Measurements from ENCODE around the gene NXPH3. TPM values are rescaled to one million over a fixed set of nuclear protein-coding genes. Genes with fewer than 3 reads are reported as not detected.

The NXPH3 gene
- 0.76 and 1.4 TPM in 2 replicates for total RNA-seq (2014; rRNA removed; shearing (Covaris generic))
- polyA plus RNA-seq (2016; fragmentation: Nextera tagmentation; extraction: Ambion mirVana): 0.30 TPM in 2 replicates

- H3K27me3 ChIP-seq (replicated peaks; ENCODE audit: insufficient read depth): 0 out of 2 replicates have a peak, but pooled peaks cover 3% of the 10 kb centered on the region
- H3K4me2 ChIP-seq (ENCODE audit: unreplicated experiment): peak within 1 kb of the TSS; percentile 82
- peak within 1 kb of the TSS; percentile 56 for H3K9ac ChIP-seq
- H3K79me2 ChIP-seq (ENCODE audit: insufficient read depth): no peaks in the 10 kb centered on the region
- no peaks in the 10 kb centered on the region for H3K4me1 ChIP-seq (ENCODE audit: insufficient read depth)
- H3K36me3 ChIP-seq (ENCODE audit: low read depth): no peaks in the 10 kb centered on the region
- H3F3A ChIP-seq (ENCODE audit: insufficient read depth): no peaks in the 10 kb centered on the region
- H3K27ac ChIP-seq: no peak within 1 kb of the TSS
- H3K4me3 ChIP-seq: peak within 1 kb of the TSS; percentile 73
- 1 to 20% methylated on average over 1 to 31 of the region's 55 CpGs for WGBS, 2 experiments (ENCODE audit: low coverage in 1 of 2, low lambda C conversion rate in 2 of 2, missing lambda C conversion rate in 2 of 2)
- TF ChIP-seq EZH2phosphoT487 (IDR thresholded peaks at IDR 0.05; ENCODE audit: insufficient read depth, low read depth) (no peak), EZH2 (IDR thresholded peaks at IDR 0.05; ENCODE audit: insufficient read depth, poor library complexity, severe bottlenecking) (no peak)
- in situ Hi-C loops (cut with MboI): no loop called here
- H3K9me3 ChIP-seq (ENCODE audit: low read depth): no peaks in the 10 kb centered on the region
- DNase-seq: peak; percentile 77
- H4K20me1 ChIP-seq (ENCODE audit: insufficient read depth): no peaks in the 10 kb centered on the region
- peak within 1 kb of the TSS; percentile 82 for H2AFZ ChIP-seq
- no peaks in the 10 kb centered on the region for H3K9me2 ChIP-seq (ENCODE audit: insufficient read depth)
Observed at GRCh38 chr17:49575679-49576087, at the start of gene NXPH3. Gene NXPH3, plus strand, starts transcription at chr17:49575871. Its CDS starts 349 bp downstream, at chr17:49576220.

- peaks cover 29% of the 10 kb centered on the region; the same call in 1 of the 2 replicates for H3K27me3 ChIP-seq (replicated peaks; ENCODE audit: insufficient read depth)
- in situ Hi-C loops (cut with MboI): no loop called here
- DNase-seq: no peak
- no peaks in the 10 kb centered on the region for H3K36me3 ChIP-seq (ENCODE audit: low read depth)
- H2AFZ ChIP-seq: no peak overlapping the region
- no peak overlapping the region for H3K27ac ChIP-seq
- H3K79me2 ChIP-seq (ENCODE audit: insufficient read depth): no peaks in the 10 kb centered on the region
- no peak overlapping the region for H3K9ac ChIP-seq
- no peaks in the 10 kb centered on the region for H3K9me2 ChIP-seq (ENCODE audit: insufficient read depth)
- no peaks in the 10 kb centered on the region for H3K4me1 ChIP-seq (ENCODE audit: insufficient read depth)
- no peaks in the 10 kb centered on the region for H3K9me3 ChIP-seq (ENCODE audit: low read depth)
- 31 to 41% methylated on average over 8 to 11 of the region's 11 CpGs for WGBS, 2 experiments (ENCODE audit: low coverage in 1 of 2, low lambda C conversion rate in 2 of 2, missing lambda C conversion rate in 2 of 2)
- no peak overlapping the region for H3K4me2 ChIP-seq (ENCODE audit: unreplicated experiment)
- H4K20me1 ChIP-seq (ENCODE audit: insufficient read depth): no peaks in the 10 kb centered on the region
- H3K4me3 ChIP-seq: no peak overlapping the region
- no peaks in the 10 kb centered on the region for H3F3A ChIP-seq (ENCODE audit: insufficient read depth)
- TF ChIP-seq EZH2phosphoT487 (IDR thresholded peaks at IDR 0.05; ENCODE audit: insufficient read depth, low read depth) (no peak), EZH2 (IDR thresholded peaks at IDR 0.05; ENCODE audit: insufficient read depth, poor library complexity, severe bottlenecking) (no peak)
Observed at GRCh38 chr17:49527927-49528651, 47.6 kb upstream of the NXPH3 start.

GRCh38 chr17:49528966-49529365 lies 46.7 kb upstream of the NXPH3 start:
- no peak overlapping the region for H3K4me3 ChIP-seq
- no peaks in the 10 kb centered on the region for H3K4me1 ChIP-seq (ENCODE audit: insufficient read depth)
- H3K9me3 ChIP-seq (ENCODE audit: low read depth): no peaks in the 10 kb centered on the region
- no peaks in the 10 kb centered on the region for H3K79me2 ChIP-seq (ENCODE audit: insufficient read depth)
- H4K20me1 ChIP-seq (ENCODE audit: insufficient read depth): no peaks in the 10 kb centered on the region
- 43 to 69% methylated on average over 2 to 3 of the region's 3 CpGs for WGBS, 2 experiments (ENCODE audit: low coverage in 1 of 2, low lambda C conversion rate in 2 of 2, missing lambda C conversion rate in 2 of 2)
- TF ChIP-seq EZH2 (IDR thresholded peaks at IDR 0.05; ENCODE audit: insufficient read depth, poor library complexity, severe bottlenecking): no peak
- TF ChIP-seq EZH2phosphoT487 (IDR thresholded peaks at IDR 0.05; ENCODE audit: insufficient read depth, low read depth): no peak
- no peak overlapping the region for H2AFZ ChIP-seq
- H3K9ac ChIP-seq: no peak overlapping the region
- H3F3A ChIP-seq (ENCODE audit: insufficient read depth): no peaks in the 10 kb centered on the region
- peaks cover 37% of the 10 kb centered on the region; the same call in 1 of the 2 replicates for H3K27me3 ChIP-seq (replicated peaks; ENCODE audit: insufficient read depth)
- in situ Hi-C loops (cut with MboI): no loop called here
- H3K36me3 ChIP-seq (ENCODE audit: low read depth): no peaks in the 10 kb centered on the region
- H3K4me2 ChIP-seq (ENCODE audit: unreplicated experiment): no peak overlapping the region
- H3K27ac ChIP-seq: no peak overlapping the region
- H3K9me2 ChIP-seq (ENCODE audit: insufficient read depth): no peaks in the 10 kb centered on the region
- DNase-seq: no peak

GRCh38 chr17:49530118-49530517 lies 45.6 kb upstream of the NXPH3 start:
- Histone ChIP-seq H3K4me2 (ENCODE audit: unreplicated experiment) (no peak overlapping the region), H3K9me2 (ENCODE audit: insufficient read depth) (no peaks in the 10 kb centered on the region), H3K9me3 (ENCODE audit: low read depth) (no peaks in the 10 kb centered on the region), H3K79me2 (ENCODE audit: insufficient read depth) (no peaks in the 10 kb centered on the region), H2AFZ (no peak overlapping the region), H4K20me1 (ENCODE audit: insufficient read depth) (no peaks in the 10 kb centered on the region), H3K9ac (no peak overlapping the region), H3K27ac (no peak overlapping the region), H3F3A (ENCODE audit: insufficient read depth) (no peaks in the 10 kb centered on the region), H3K4me1 (ENCODE audit: insufficient read depth) (no peaks in the 10 kb centered on the region), H3K36me3 (ENCODE audit: low read depth) (no peaks in the 10 kb centered on the region), H3K27me3 (replicated peaks; ENCODE audit: insufficient read depth) (peaks cover 43% of the 10 kb centered on the region; the same call in 1 of the 2 replicates), H3K4me3 (no peak overlapping the region)
- DNase-seq: no peak
- in situ Hi-C loops (cut with MboI): no loop called here
- WGBS, 2 experiments (ENCODE audit: low coverage in 1 of 2, low lambda C conversion rate in 2 of 2, missing lambda C conversion rate in 2 of 2): 90 to 96% methylated on average over 1 of the region's 1 CpG
- TF ChIP-seq EZH2phosphoT487 (IDR thresholded peaks at IDR 0.05; ENCODE audit: insufficient read depth, low read depth) (no peak), EZH2 (IDR thresholded peaks at IDR 0.05; ENCODE audit: insufficient read depth, poor library complexity, severe bottlenecking) (no peak)
